ENCODE data around the gene TAF6L. TPM values are rescaled to one million over a fixed set of nuclear protein-coding genes. Genes with fewer than 3 reads are reported as not detected.

The TAF6L gene
- total and polyA plus RNA-seq, 2 donors (not counting 1 experiment from before 2014, with no cell fraction given) = 28.2 to 48.2 TPM

GRCh38 chr11:62830904-62831519 is 59.8 kb downstream of the TAF6L start:
- Histone ChIP-seq H4K20me1 (ENCODE audit: control insufficient read depth, insufficient read depth, low read length, poor library complexity, severe bottlenecking) (peaks cover 36% of the 10 kb centered on the region), H3K27me3 (replicated peaks in 1 of 4; ENCODE audit: control extremely low read depth in 1 of 4, control insufficient read depth in 3 of 4, insufficient read depth in 4 of 4, low read length in 3 of 4) (no peaks in the 10 kb centered on the region), H3K4me2 (replicated peaks; ENCODE audit: low read depth, low read length, poor library complexity, severe bottlenecking) (peak overlapping the region; percentile 94), H2AFZ (ENCODE audit: insufficient read depth, low read depth, low read length, poor library complexity, severe bottlenecking) (peak overlapping the region; percentile 51), H3K9me3 (ENCODE audit: control extremely low read depth in 1 of 3, control insufficient read depth in 2 of 3, insufficient read depth in 1 of 3, low read length in 2 of 3) (no peaks in the 10 kb centered on the region), H3K79me2 (ENCODE audit: control insufficient read depth, insufficient read depth, low read length) (peaks cover 79% of the 10 kb centered on the region), H3K4me3 (ENCODE audit: control extremely low read depth in 1 of 5, extremely low read depth in 1 of 5, insufficient read depth in 1 of 5, low read depth in 2 of 5, low read length in 4 of 5) (peak overlapping the region; percentile 61 to 96 (median 92)), H3K27ac (ENCODE audit: low read length in 2 of 2) (peak overlapping the region; percentile 96 to 99), H3K9ac (ENCODE audit: low read length) (peak overlapping the region; percentile 99), H3K4me1 (ENCODE audit: control insufficient read depth in 2 of 2, insufficient read depth in 2 of 2, low read length in 2 of 2) (peaks cover 16 to 30% of the 10 kb centered on the region in 2 donors), H3K36me3 (replicated peaks in 1 of 2; ENCODE audit: control extremely low read depth in 1 of 2, control insufficient read depth in 1 of 2, extremely low read depth in 1 of 2, insufficient read depth in 2 of 2, low read length in 1 of 2) (peaks cover 4 to 45% of the 10 kb centered on the region in 2 experiments)
- intact Hi-C loops (cut with micrococcal nuclease) = loop anchor here (1.0 to 2.0 kb wide), 5 partner anchors 8 to 122 kb away; partner anchors contain the start of genes NXF1, TMEM179B and WDR74
- Mint-ChIP-seq H3K27me3 (no peaks in the 10 kb centered on the region), H3K27ac (peak overlapping the region; percentile 97), H3K4me1 (peaks cover 39% of the 10 kb centered on the region), H3K9me3 (ENCODE audit: insufficient read depth) (no peaks in the 10 kb centered on the region), H3K4me3 (peak overlapping the region; percentile 92)
- no peak for DNase-seq
- WGBS (ENCODE audit: insufficient coverage) = under 1% methylated on average over 24 of the region's 33 CpGs
- POLR2A ChIA-PET = interaction anchor here (0.8 to 2.4 kb wide), 12 partner anchors 9 to 240 kb away, joined by 3 to 53 read pairs (median 12); partner anchors contain the start of genes HNRNPUL2, NXF1, SLC3A2 and TMEM179B
- TF ChIP-seq EZH2 (IDR thresholded peaks at IDR 0.05; ENCODE audit: borderline replicate concordance, insufficient read depth, low read depth, low read length, poor library complexity, severe bottlenecking) (no peak), CTCF (IDR thresholded peaks at IDR 0.05) (no peak)
- CTCF ChIA-PET = interaction anchor here (1.3 to 2.8 kb wide), 6 partner anchors 10 to 77 kb away, joined by 4 to 14 read pairs (median 6); partner anchors contain the start of genes TMEM179B and ZBTB3
- no peak for ATAC-seq (ENCODE audit: low read depth)

All from B cell (primary cell).